HEK293 (cell line): ENCODE measurements around the gene TBC1D20.

Experiments
- CTCF ChIA-PET: fragments of 350-600 bp; formaldehyde crosslinking; extraction: SDS; loops from one replicate; lab custom pipeline; 2021; ENCODE audit warnings: antibody characterized with exemption; lab: Yijun Ruan, JAX
- POLR2A ChIA-PET: fragments of 300-600 bp; formaldehyde crosslinking; extraction: SDS; loops from one replicate; lab custom pipeline; 2020; ENCODE audit warnings: antibody characterized with exemption, inconsistent platforms; lab: Yijun Ruan, JAX
- H3K27ac ChIP-seq: fragments of 200-500 bp; sonication (Bioruptor generic); 2 replicates; pipeline ENCODE4 v1.5.1; 2014; ENCODE audit warnings: low read depth, low read length, control low read depth, inconsistent platforms; ENCODE audit errors: extremely low read depth
- H3K36me3 ChIP-seq, 2 experiments: fragments of 200-500 bp in 1 of 2; sonication (Bioruptor generic) in 1 of 2; 1 replicate in 1 of 2; 2 replicates in 1 of 2; pipeline ENCODE4 v1.5.1; 2014 to 2017; ENCODE audit warnings: inconsistent platforms in 2 of 2, low read length in 2 of 2; ENCODE audit not compliant: control insufficient read depth in 2 of 2, insufficient read depth in 1 of 2
- H3K4me1 ChIP-seq: fragments of 200-500 bp; sonication (Bioruptor generic); 2 replicates; pipeline ENCODE4 v1.5.1; 2014; ENCODE audit warnings: mild to moderate bottlenecking, low read length, inconsistent platforms; ENCODE audit not compliant: control insufficient read depth, insufficient read depth
- H3K4me3 ChIP-seq: 2 replicates; pipeline ENCODE4 v1.5.1; 2011; ENCODE audit warnings: low read depth, mild to moderate bottlenecking, control low read depth, low read length, moderate library complexity
- H3K9me3 ChIP-seq: fragments of 200-500 bp; sonication (Bioruptor generic); 2 replicates; pipeline ENCODE4 v1.5.1; 2014; ENCODE audit warnings: low read depth, low read length, inconsistent platforms; ENCODE audit not compliant: control insufficient read depth, insufficient read depth
- CTCF ChIP-seq: fragments of 450-650 bp; formaldehyde crosslinking; IDR thresholded peaks from 2 replicates; pipeline ENCODE4 v1.5.1; 2016; ENCODE audit warnings: missing biosample characterization, missing genetic modification characterization
- KLF1 ChIP-seq: fragments of 450-650 bp; formaldehyde crosslinking; IDR thresholded peaks from 2 replicates; pipeline ENCODE4 v1.5.1; 2016; ENCODE audit warnings: missing biosample characterization, missing genetic modification characterization
- OSR2 ChIP-seq: fragments of 450-650 bp; formaldehyde crosslinking; IDR thresholded peaks from 2 replicates; pipeline ENCODE4 v1.5.1; 2016; ENCODE audit warnings: missing biosample characterization, missing genetic modification characterization
- TCF7L2 ChIP-seq: IDR thresholded peaks from 2 replicates; pipeline ENCODE4 v1.6.1; 2011; ENCODE audit warnings: low read depth, mild to moderate bottlenecking, inconsistent platforms, low read length, moderate library complexity, borderline replicate concordance
- TRIM28 ChIP-seq: IDR thresholded peaks from 2 replicates; pipeline ENCODE4 v1.6.1; 2011; ENCODE audit warnings: low read length, control low read depth, borderline replicate concordance
- WT1 ChIP-seq: fragments of 450-650 bp; formaldehyde crosslinking; IDR thresholded peaks from 2 replicates; pipeline ENCODE4 v1.5.1; 2016; ENCODE audit warnings: missing biosample characterization, missing genetic modification characterization
- ZNF174 ChIP-seq: fragments of 450-650 bp; formaldehyde crosslinking; IDR thresholded peaks from 2 replicates; pipeline ENCODE4 v1.5.0; 2017; ENCODE audit warnings: missing biosample characterization, mild to moderate bottlenecking, missing genetic modification characterization
- ZNF2 ChIP-seq: fragments of 450-650 bp; formaldehyde crosslinking; IDR thresholded peaks from 2 replicates; pipeline ENCODE4 v1.5.1; 2016; ENCODE audit warnings: missing biosample characterization, missing genetic modification characterization
- ZNF335 ChIP-seq: fragments of 450-650 bp; formaldehyde crosslinking; conservative IDR thresholded peaks from 2 replicates; pipeline ENCODE4 v1.5.1; 2016; ENCODE audit warnings: missing biosample characterization, missing genetic modification characterization
- ZNF521 ChIP-seq: fragments of 450-650 bp; formaldehyde crosslinking; IDR thresholded peaks from 2 replicates; pipeline ENCODE4 v1.5.1; 2017; ENCODE audit warnings: missing biosample characterization, mild to moderate bottlenecking, missing genetic modification characterization
- ZNF555 ChIP-seq: fragments of 450-650 bp; formaldehyde crosslinking; conservative IDR thresholded peaks from 2 replicates; pipeline ENCODE4 v1.5.1; 2017; ENCODE audit warnings: missing biosample characterization, mild to moderate bottlenecking, missing genetic modification characterization, inconsistent platforms
- ZNF600 ChIP-seq: fragments of 450-650 bp; formaldehyde crosslinking; IDR thresholded peaks from 2 replicates; pipeline ENCODE4 v1.5.1; 2016; ENCODE audit warnings: missing biosample characterization, missing genetic modification characterization
- ZNF623 ChIP-seq: fragments of 450-650 bp; formaldehyde crosslinking; IDR thresholded peaks from 2 replicates; pipeline ENCODE4 v1.5.1; 2016; ENCODE audit warnings: missing biosample characterization, missing genetic modification characterization
- ZNF654 ChIP-seq: fragments of 450-650 bp; formaldehyde crosslinking; IDR thresholded peaks from 2 replicates; pipeline ENCODE4 v1.5.1; 2016; ENCODE audit warnings: low read depth, missing biosample characterization, missing genetic modification characterization
- ZNF701 ChIP-seq: fragments of 450-650 bp; formaldehyde crosslinking; IDR thresholded peaks from 2 replicates; pipeline ENCODE4 v1.5.1; 2016; ENCODE audit warnings: missing biosample characterization, missing genetic modification characterization
- ZNF707 ChIP-seq: fragments of 450-650 bp; formaldehyde crosslinking; IDR thresholded peaks from 2 replicates; pipeline ENCODE4 v1.5.1; 2016; ENCODE audit warnings: missing biosample characterization, missing genetic modification characterization
- ZNF768 ChIP-seq: fragments of 450-650 bp; formaldehyde crosslinking; IDR thresholded peaks from 2 replicates; pipeline ENCODE4 v1.5.1; 2018; ENCODE audit warnings: missing biosample characterization, mild to moderate bottlenecking, missing genetic modification characterization
- ZNF776 ChIP-seq: fragments of 450-650 bp; formaldehyde crosslinking; IDR thresholded peaks from 2 replicates; pipeline ENCODE4 v1.5.0; 2017; ENCODE audit warnings: missing biosample characterization, missing genetic modification characterization, borderline replicate concordance
- ZNF785 ChIP-seq: fragments of 450-650 bp; formaldehyde crosslinking; IDR thresholded peaks from 2 replicates; pipeline ENCODE4 v1.5.1; 2016; ENCODE audit warnings: missing biosample characterization, missing genetic modification characterization
- ZNF791 ChIP-seq: fragments of 450-650 bp; formaldehyde crosslinking; IDR thresholded peaks from 2 replicates; pipeline ENCODE4 v1.5.1; 2016; ENCODE audit warnings: missing biosample characterization, missing genetic modification characterization
- ZSCAN23 ChIP-seq: fragments of 450-650 bp; formaldehyde crosslinking; IDR thresholded peaks from 2 replicates; pipeline ENCODE4 v1.5.1; 2016; ENCODE audit warnings: missing biosample characterization, missing genetic modification characterization
- TF ChIP-seq, protein P1 (sequence below): fragments of 450-650 bp; formaldehyde crosslinking; IDR thresholded peaks from 2 replicates; pipeline ENCODE4 v1.5.1; 2017; ENCODE audit warnings: missing biosample characterization, missing genetic modification characterization
- TF ChIP-seq, protein P2 (sequence below): fragments of 450-650 bp; formaldehyde crosslinking; IDR thresholded peaks from 2 replicates; pipeline ENCODE4 v1.5.1; 2016; ENCODE audit warnings: missing biosample characterization, missing genetic modification characterization

TBC1D20 gene

DNA sequence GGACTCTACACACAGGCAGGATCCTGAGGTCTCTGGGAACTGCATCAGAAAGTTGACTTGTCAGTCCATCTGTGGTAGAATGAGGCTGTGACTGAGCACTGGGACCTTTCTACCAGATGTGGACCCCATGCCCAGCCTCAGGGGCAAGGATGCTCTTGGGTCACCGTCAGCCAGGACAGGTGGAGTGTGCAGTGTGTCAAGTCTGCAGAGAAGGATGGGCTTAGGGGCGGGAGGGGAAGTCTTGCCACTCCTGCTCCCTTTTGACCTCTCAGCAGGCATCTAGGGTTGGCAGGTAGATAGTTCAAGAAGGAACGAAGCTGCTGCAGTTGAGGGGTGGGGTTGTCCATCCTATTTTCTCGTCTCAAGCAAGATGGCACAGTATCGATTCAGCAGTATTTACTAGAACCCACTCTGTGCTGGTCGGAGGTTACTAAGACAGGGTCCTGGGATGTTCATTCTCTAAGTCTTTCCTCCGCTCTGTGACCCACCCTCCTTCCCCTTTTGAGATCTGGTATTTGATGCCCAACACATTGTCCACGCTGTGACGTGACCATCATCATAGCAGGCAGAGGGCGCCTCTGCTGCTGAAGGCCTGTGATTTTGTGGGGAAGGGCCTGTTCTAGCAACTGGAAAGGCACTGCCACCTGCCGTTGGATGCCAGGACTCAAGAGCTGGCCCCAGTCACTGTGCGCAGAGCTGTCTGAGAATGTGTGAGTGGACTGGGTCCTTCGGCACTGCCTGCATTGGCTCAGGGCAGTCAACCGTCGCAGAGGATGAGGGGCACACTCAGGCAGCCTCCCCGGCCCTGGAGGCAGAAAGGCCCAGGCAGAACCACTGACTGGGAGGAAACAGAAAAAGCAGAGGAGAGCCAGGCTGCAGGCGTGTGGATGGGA lies 31.1 kb downstream of the TBC1D20 start:
- Histone ChIP-seq H3K9me3 (no peaks in the 10 kb centered on the region), H3K4me3 (no peak overlapping the region), H3K4me1 (no peaks in the 10 kb centered on the region; the same call in 1 of the 2 replicates), H3K36me3 (peaks cover 12 to 83% of the 10 kb centered on the region in 2 experiments), H3K27ac (peak overlapping the region; percentile 41; the same call in 1 of the 2 replicates)
- ChIA-PET CTCF (interaction anchor here (0.6 to 4.3 kb wide), 45 partner anchors 8 to 297 kb away, joined by 3 to 88 read pairs (median 4); partner anchors contain the start of gene TBC1D20), POLR2A (interaction anchor here (0.6 to 1.7 kb wide), 6 partner anchors 24 to 84 kb away, joined by 3 to 8 read pairs (median 4); partner anchors contain the start of gene RBCK1)
- TF ChIP-seq ZNF174 (tag by site-specific recombination) (no peak), ZNF623 (no peak), ZNF654 (tag by site-specific recombination) (peak; percentile 50), ZSCAN23 (tag by site-specific recombination) (no peak), WT1 (tag by site-specific recombination) (no peak), OSR2 (tag by site-specific recombination) (no peak), ZNF707 (tag by site-specific recombination) (no peak), ZNF521 (tag by site-specific recombination) (no peak), ZNF2 (peak; percentile 76), CTCF (tag by site-specific recombination) (peak; percentile 98), ZNF768 (tag by site-specific recombination) (no peak), TCF7L2 (no peak), ZNF600 (peak; percentile 29; the same call in 1 of the 2 replicates), ZNF776 (tag by site-specific recombination) (no peak), KLF1 (tag by site-specific recombination) (no peak), ZNF785 (tag by site-specific recombination) (no peak), TRIM28 (no peak), ZNF555 (tag by site-specific recombination) (no peak), ZNF701 (tag by site-specific recombination) (no peak), ZNF791 (no peak), ZNF335 (tag by site-specific recombination) (peak; percentile 45)
- TF ChIP-seq, protein P1, sequence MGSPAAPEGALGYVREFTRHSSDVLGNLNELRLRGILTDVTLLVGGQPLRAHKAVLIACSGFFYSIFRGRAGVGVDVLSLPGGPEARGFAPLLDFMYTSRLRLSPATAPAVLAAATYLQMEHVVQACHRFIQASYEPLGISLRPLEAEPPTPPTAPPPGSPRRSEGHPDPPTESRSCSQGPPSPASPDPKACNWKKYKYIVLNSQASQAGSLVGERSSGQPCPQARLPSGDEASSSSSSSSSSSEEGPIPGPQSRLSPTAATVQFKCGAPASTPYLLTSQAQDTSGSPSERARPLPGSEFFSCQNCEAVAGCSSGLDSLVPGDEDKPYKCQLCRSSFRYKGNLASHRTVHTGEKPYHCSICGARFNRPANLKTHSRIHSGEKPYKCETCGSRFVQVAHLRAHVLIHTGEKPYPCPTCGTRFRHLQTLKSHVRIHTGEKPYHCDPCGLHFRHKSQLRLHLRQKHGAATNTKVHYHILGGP (tag by site-specific recombination), result no peak
- TF ChIP-seq, protein P2, sequence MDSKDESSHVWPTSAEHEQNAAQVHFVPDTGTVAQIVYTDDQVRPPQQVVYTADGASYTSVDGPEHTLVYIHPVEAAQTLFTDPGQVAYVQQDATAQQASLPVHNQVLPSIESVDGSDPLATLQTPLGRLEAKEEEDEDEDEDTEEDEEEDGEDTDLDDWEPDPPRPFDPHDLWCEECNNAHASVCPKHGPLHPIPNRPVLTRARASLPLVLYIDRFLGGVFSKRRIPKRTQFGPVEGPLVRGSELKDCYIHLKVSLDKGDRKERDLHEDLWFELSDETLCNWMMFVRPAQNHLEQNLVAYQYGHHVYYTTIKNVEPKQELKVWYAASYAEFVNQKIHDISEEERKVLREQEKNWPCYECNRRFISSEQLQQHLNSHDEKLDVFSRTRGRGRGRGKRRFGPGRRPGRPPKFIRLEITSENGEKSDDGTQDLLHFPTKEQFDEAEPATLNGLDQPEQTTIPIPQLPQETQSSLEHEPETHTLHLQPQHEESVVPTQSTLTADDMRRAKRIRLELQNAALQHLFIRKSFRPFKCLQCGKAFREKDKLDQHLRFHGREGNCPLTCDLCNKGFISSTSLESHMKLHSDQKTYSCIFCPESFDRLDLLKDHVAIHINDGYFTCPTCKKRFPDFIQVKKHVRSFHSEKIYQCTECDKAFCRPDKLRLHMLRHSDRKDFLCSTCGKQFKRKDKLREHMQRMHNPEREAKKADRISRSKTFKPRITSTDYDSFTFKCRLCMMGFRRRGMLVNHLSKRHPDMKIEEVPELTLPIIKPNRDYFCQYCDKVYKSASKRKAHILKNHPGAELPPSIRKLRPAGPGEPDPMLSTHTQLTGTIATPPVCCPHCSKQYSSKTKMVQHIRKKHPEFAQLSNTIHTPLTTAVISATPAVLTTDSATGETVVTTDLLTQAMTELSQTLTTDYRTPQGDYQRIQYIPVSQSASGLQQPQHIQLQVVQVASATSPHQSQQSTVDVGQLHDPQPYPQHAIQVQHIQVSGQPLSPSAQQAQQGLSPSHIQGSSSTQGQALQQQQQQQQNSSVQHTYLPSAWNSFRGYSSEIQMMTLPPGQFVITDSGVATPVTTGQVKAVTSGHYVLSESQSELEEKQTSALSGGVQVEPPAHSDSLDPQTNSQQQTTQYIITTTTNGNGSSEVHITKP, result peak; percentile 23; the same call in 1 of the 2 replicates
